OCI-LY1 (cell line): ENCODE data around the gene CASP9.

Source experiments
- CTCF ChIP-seq: fragments of 200-600 bp; sonication (generic), shearing (Covaris generic); IDR thresholded peaks from 2 replicates; pipeline ENCODE4 v1.5.1; 2017; ENCODE audit warnings: mild to moderate bottlenecking, antibody characterized with exemption, low read length, moderate library complexity, mixed read lengths
- EZH2 ChIP-seq: fragments of 200-600 bp; sonication (generic), shearing (Covaris generic); IDR thresholded peaks from 2 replicates; pipeline ENCODE4 v1.8.0; 2017; ENCODE audit warnings: borderline replicate concordance, mixed run types, mild to moderate bottlenecking, antibody characterized with exemption, low read length, moderate library complexity, mixed read lengths

- TF ChIP-seq CTCF (no peak), EZH2 (no peak)
These were observed 8.9 kb downstream of the CASP9 start for GRCh38 chr1:15515022-15515663.
